Thyroid gland (tissue), 4 donors: ENCODE measurements around the gene KLHL12.

ENCODE experiments used
- POLR2A ChIP-seq, 2 donors: fragments of 450-650 bp; IDR thresholded peaks; one replicate each; pipeline ENCODE4 v1.6.1; 2017; ENCODE audit warnings: antibody characterized with exemption in 2 of 2, mild to moderate bottlenecking in 2 of 2, moderate library complexity in 1 of 2
- TF ChIP-seq, protein P1 (sequence below), 6 experiments: fragments of 200-600 bp in 3 of 6; fragments of 450-650 bp in 3 of 6; sonication (generic) in 3 of 6; IDR thresholded peaks; one replicate each; pipeline ENCODE4 v1.5.1; 2016 to 2019; ENCODE audit warnings: antibody characterized with exemption in 6 of 6, mild to moderate bottlenecking in 2 of 6, inconsistent platforms in 1 of 6, moderate library complexity in 1 of 6

DNA sequence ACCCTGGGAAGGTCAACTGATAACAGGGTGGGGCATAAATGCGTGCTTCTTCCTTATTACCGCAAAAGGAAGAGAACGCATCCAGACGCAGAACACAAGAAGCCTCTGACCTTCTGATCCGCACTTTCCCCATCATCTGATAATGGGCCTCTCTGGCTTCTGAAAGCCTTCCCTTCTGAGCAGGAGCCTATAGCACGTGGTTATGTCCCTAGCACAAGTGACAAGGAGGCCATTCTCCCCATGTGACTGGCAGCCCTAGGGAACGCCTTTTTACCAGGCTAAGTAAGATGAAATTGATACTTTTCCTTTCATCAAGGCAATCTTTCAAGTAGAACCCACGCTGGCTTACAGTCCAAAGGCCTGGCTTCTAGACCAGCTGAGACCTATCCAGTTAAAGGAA is 72.2 kb downstream of the KLHL12 start:
- TF ChIP-seq, protein P1, sequence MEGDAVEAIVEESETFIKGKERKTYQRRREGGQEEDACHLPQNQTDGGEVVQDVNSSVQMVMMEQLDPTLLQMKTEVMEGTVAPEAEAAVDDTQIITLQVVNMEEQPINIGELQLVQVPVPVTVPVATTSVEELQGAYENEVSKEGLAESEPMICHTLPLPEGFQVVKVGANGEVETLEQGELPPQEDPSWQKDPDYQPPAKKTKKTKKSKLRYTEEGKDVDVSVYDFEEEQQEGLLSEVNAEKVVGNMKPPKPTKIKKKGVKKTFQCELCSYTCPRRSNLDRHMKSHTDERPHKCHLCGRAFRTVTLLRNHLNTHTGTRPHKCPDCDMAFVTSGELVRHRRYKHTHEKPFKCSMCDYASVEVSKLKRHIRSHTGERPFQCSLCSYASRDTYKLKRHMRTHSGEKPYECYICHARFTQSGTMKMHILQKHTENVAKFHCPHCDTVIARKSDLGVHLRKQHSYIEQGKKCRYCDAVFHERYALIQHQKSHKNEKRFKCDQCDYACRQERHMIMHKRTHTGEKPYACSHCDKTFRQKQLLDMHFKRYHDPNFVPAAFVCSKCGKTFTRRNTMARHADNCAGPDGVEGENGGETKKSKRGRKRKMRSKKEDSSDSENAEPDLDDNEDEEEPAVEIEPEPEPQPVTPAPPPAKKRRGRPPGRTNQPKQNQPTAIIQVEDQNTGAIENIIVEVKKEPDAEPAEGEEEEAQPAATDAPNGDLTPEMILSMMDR (IDR thresholded peaks at IDR 0.05) = no peak
- TF ChIP-seq POLR2A (IDR thresholded peaks at IDR 0.05) = no peak
